ENCODE results near the gene ARID5A.

DNA sequence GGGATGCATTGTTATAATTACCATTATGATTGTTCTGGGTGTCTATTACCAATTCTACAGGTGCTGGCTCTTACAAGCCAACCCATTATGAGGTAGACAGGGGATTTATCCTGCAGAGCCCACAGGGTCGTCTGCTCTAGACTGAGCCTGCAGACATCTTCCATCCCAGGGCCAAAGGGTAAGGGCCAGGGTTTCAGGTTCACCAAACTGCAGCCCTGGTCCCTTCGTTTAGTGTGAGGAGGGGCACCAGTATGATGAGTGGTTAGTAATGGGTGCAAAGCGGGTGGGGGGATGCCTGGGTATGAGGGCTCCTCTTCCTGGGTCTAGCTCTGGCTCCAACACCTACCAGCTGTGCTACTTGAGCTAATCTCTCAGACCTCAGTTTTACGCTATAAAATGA lies 1.2 kb upstream of the ARID5A start:
- TF ChIP-seq EZH2 (IDR thresholded peaks at IDR 0.05) (no peak), POLR2AphosphoS5 (IDR thresholded peaks at IDR 0.05; ENCODE audit: borderline replicate concordance, low read depth, low read length) (no peak)

Data from SK-N-MC (cell line).